M059J (cell line): ENCODE data around the gene AHNAK. TPM values are rescaled to one million over a fixed set of nuclear protein-coding genes. Genes with fewer than 3 reads are reported as not detected.
A peak's percentile ranks its signal among the peaks of the same experiment; 100 is the strongest.
"Not testable (repeated sequence)": the region's sequence is repeated elsewhere in the genome, so short reads cannot be mapped to it uniquely, and the experiment has no call there.

Experiments
- DNase-seq: peaks from one replicate; pipeline ENCODE4 v3.0.0-alpha.2; 2012; ENCODE audit warnings: low read depth
- total RNA-seq: library from RNA; depleted of rRNA; stranded (reverse); fragments of >200 nt; shearing (Covaris generic); gene quantifications from 2 replicates; pipeline ENCODE4 v1.2.3, GENCODE V29; 2014

AHNAK gene
- total RNA-seq, 1 experiment from 2014 or later, result 141 TPM

GRCh38 chr11:62458212-62459002 lies 88.2 kb downstream of the AHNAK start:
- peak; percentile 28 for DNase-seq

- no peak for DNase-seq
Observed at GRCh38 chr11:62457478-62457877, 89.1 kb downstream of the AHNAK start.

- no peak for DNase-seq
Observed at GRCh38 chr11:62456630-62457029, 90.0 kb downstream of the AHNAK start.

- DNase-seq, result no peak
Observed at GRCh38 chr11:62452839-62453468, 93.7 kb downstream of the AHNAK start.

- DNase-seq, result no peak
Observed at GRCh38 chr11:62452261-62452660, 94.3 kb downstream of the AHNAK start.

GRCh38 chr11:62451241-62451621 lies 95.4 kb downstream of the AHNAK start:
- DNase-seq, result no peak

- no peak for DNase-seq
Observed at GRCh38 chr11:62450543-62451240, 95.9 kb downstream of the AHNAK start.

- DNase-seq, result not testable (repeated sequence)
Observed at GRCh38 chr11:62449912-62450311, 96.7 kb downstream of the AHNAK start.

- DNase-seq, result peak; percentile 72
Observed at GRCh38 chr11:62449451-62449851, 97.2 kb downstream of the AHNAK start.

GRCh38 chr11:62446091-62446490 lies 100.5 kb downstream of the AHNAK start:
- no peak for DNase-seq

- peak; percentile 75 for DNase-seq
Observed at GRCh38 chr11:62445314-62445740, 101.3 kb downstream of the AHNAK start.

- DNase-seq, result no peak
Observed at GRCh38 chr11:62444835-62445234, 101.8 kb downstream of the AHNAK start.

- peak; percentile 79 for DNase-seq
Observed at GRCh38 chr11:62444236-62444833, 102.3 kb downstream of the AHNAK start.

GRCh38 chr11:62443390-62444235 lies 103.0 kb downstream of the AHNAK start:
- DNase-seq, result no peak

- peak; percentile 77 for DNase-seq
Observed at GRCh38 chr11:62439785-62440602, 106.6 kb downstream of the AHNAK start.

- no peak for DNase-seq
Observed at GRCh38 chr11:62438641-62439040, 108.0 kb downstream of the AHNAK start.

- DNase-seq, result no peak
Observed at GRCh38 chr11:62437616-62438015, 109.0 kb downstream of the AHNAK start.

- DNase-seq, result no peak
Observed at GRCh38 chr11:62435846-62436660, 110.6 kb downstream of the AHNAK start.

GRCh38 chr11:62433904-62434276 lies 112.7 kb downstream of the AHNAK start:
- no peak for DNase-seq
